NT2/D1 (cell line): Measurements from ENCODE around the gene RIPOR3.
A peak's percentile ranks its signal among the peaks of the same experiment; 100 is the strongest.
"Not testable (repeated sequence)": the region's sequence is repeated elsewhere in the genome, so short reads cannot be mapped to it uniquely, and the experiment has no call there.

Source experiments
- DNase-seq: peaks from one replicate; pipeline ENCODE4 v3.0.0-alpha.2; 2011; ENCODE audit warnings: low read depth, low spot score
- H3K27me3 ChIP-seq: 2 replicates; pipeline ENCODE4 v1.6.0; 2011; ENCODE audit warnings: mild to moderate bottlenecking; ENCODE audit not compliant: insufficient read length, insufficient read depth
- H3K36me3 ChIP-seq: 2 replicates; pipeline ENCODE4 v1.6.1; 2011; ENCODE audit warnings: mild to moderate bottlenecking, low read length, mixed read lengths; ENCODE audit not compliant: insufficient read depth, insufficient read length
- H3K4me1 ChIP-seq: 2 replicates; pipeline ENCODE4 v1.5.1; 2011; ENCODE audit not compliant: insufficient read depth, insufficient read length
- H3K4me3 ChIP-seq: 2 replicates; pipeline ENCODE4 v1.5.1; 2011; ENCODE audit warnings: low read depth; ENCODE audit not compliant: insufficient read length
- H3K9ac ChIP-seq: 2 replicates; pipeline ENCODE4 v1.6.0; 2011; ENCODE audit warnings: low read depth; ENCODE audit not compliant: insufficient read length
- H3K9me3 ChIP-seq: 2 replicates; pipeline ENCODE4 v1.5.1; 2011; ENCODE audit warnings: mild to moderate bottlenecking, low read length; ENCODE audit not compliant: insufficient read depth
- SUZ12 ChIP-seq: IDR thresholded peaks from 2 replicates; pipeline ENCODE4 v1.6.1; 2011; ENCODE audit not compliant: insufficient read length, insufficient read depth; ENCODE audit errors: extremely low read depth
- YY1 ChIP-seq: IDR thresholded peaks from 2 replicates; pipeline ENCODE4 v1.6.1; 2011; ENCODE audit not compliant: insufficient read length, insufficient read depth
- ZNF274 ChIP-seq: IDR thresholded peaks from 2 replicates; pipeline ENCODE4 v1.6.1; 2011; ENCODE audit warnings: mild to moderate bottlenecking, low read depth, low read length

Gene RIPOR3

GRCh38 chr20:50680105-50680960 is 11.0 kb downstream of the RIPOR3 start:
- no peaks in the 10 kb centered on the region for H3K27me3 ChIP-seq
- H3K9me3 ChIP-seq: no peaks in the 10 kb centered on the region
- no peak overlapping the region for H3K9ac ChIP-seq
- H3K4me3 ChIP-seq: no peak overlapping the region
- H3K36me3 ChIP-seq: no peaks in the 10 kb centered on the region
- peaks cover 3% of the 10 kb centered on the region for H3K4me1 ChIP-seq
- DNase-seq: no peak
- TF ChIP-seq SUZ12 (no peak), YY1 (no peak), ZNF274 (no peak)

GRCh38 chr20:50679753-50680104 is 11.6 kb downstream of the RIPOR3 start:
- Histone ChIP-seq H3K9me3 (no peaks in the 10 kb centered on the region), H3K36me3 (no peaks in the 10 kb centered on the region), H3K9ac (no peak overlapping the region), H3K27me3 (no peaks in the 10 kb centered on the region), H3K4me3 (no peak overlapping the region), H3K4me1 (peaks cover 3% of the 10 kb centered on the region)
- no peak for TF ChIP-seq ZNF274
- no peak for TF ChIP-seq SUZ12
- no peak for TF ChIP-seq YY1
- no peak for DNase-seq

- peak overlapping the region; percentile 2 for H3K9ac ChIP-seq
- no peaks in the 10 kb centered on the region for H3K27me3 ChIP-seq
- no peak for TF ChIP-seq YY1
- no peak for TF ChIP-seq SUZ12
- no peak for TF ChIP-seq ZNF274
- H3K4me3 ChIP-seq: no peak overlapping the region
- DNase-seq: no peak
- H3K4me1 ChIP-seq: peaks cover 3% of the 10 kb centered on the region
- no peaks in the 10 kb centered on the region for H3K9me3 ChIP-seq
- no peaks in the 10 kb centered on the region for H3K36me3 ChIP-seq
Observed at GRCh38 chr20:50678169-50678898, 13.0 kb downstream of the RIPOR3 start.

GRCh38 chr20:50676858-50677257 is 14.5 kb downstream of the RIPOR3 start:
- no peak for DNase-seq
- H3K9me3 ChIP-seq: no peaks in the 10 kb centered on the region
- no peak overlapping the region for H3K4me3 ChIP-seq
- peaks cover 3% of the 10 kb centered on the region for H3K4me1 ChIP-seq
- H3K9ac ChIP-seq: no peak overlapping the region
- no peaks in the 10 kb centered on the region for H3K27me3 ChIP-seq
- no peaks in the 10 kb centered on the region for H3K36me3 ChIP-seq
- TF ChIP-seq SUZ12: no peak

- not testable (repeated sequence) for H3K27me3 ChIP-seq, DNase-seq, H3K4me3 ChIP-seq, H3K9me3 ChIP-seq, H3K9ac ChIP-seq, H3K36me3 ChIP-seq, H3K4me1 ChIP-seq
Observed at GRCh38 chr20:50676377-50676731, 15.0 kb downstream of the RIPOR3 start.

- H3K4me1 ChIP-seq: peaks cover 3% of the 10 kb centered on the region
- TF ChIP-seq ZNF274 (no peak), YY1 (no peak), SUZ12 (no peak)
Observed at GRCh38 chr20:50675671-50676376, 15.5 kb downstream of the RIPOR3 start.

GRCh38 chr20:50674138-50674825 is 17.1 kb downstream of the RIPOR3 start:
- no peak for DNase-seq
- no peaks in the 10 kb centered on the region for H3K27me3 ChIP-seq
- no peak overlapping the region for H3K4me3 ChIP-seq
- H3K9ac ChIP-seq: no peak overlapping the region
- H3K4me1 ChIP-seq: peaks cover 3% of the 10 kb centered on the region
- no peaks in the 10 kb centered on the region for H3K36me3 ChIP-seq
- TF ChIP-seq ZNF274: no peak
- TF ChIP-seq SUZ12: no peak
- TF ChIP-seq YY1: no peak
- H3K9me3 ChIP-seq: no peaks in the 10 kb centered on the region

More at GRCh38 chr20:50675671-50676376, 15.5 kb downstream of the RIPOR3 start:
- Histone ChIP-seq H3K27me3 (no peaks in the 10 kb centered on the region), H3K9ac (no peak overlapping the region), H3K4me3 (no peak overlapping the region), H3K36me3 (no peaks in the 10 kb centered on the region), H3K9me3 (no peaks in the 10 kb centered on the region)
- no peak for DNase-seq
